GM12891 (cell line): ENCODE data around the gene TSHZ2.

Experiments
- POLR2A ChIP-seq: IDR thresholded peaks from 2 replicates; pipeline ENCODE4 v1.6.1; 2011; ENCODE audit warnings: low read depth, low read length, control low read depth
- POLR2AphosphoS5 ChIP-seq: IDR thresholded peaks from 2 replicates; pipeline ENCODE4 v1.6.1; 2011; ENCODE audit warnings: low read depth, low read length, control low read depth
- TAF1 ChIP-seq: IDR thresholded peaks from 2 replicates; pipeline ENCODE4 v1.6.1; 2011; ENCODE audit warnings: low read depth, low read length, control low read depth

DNA sequence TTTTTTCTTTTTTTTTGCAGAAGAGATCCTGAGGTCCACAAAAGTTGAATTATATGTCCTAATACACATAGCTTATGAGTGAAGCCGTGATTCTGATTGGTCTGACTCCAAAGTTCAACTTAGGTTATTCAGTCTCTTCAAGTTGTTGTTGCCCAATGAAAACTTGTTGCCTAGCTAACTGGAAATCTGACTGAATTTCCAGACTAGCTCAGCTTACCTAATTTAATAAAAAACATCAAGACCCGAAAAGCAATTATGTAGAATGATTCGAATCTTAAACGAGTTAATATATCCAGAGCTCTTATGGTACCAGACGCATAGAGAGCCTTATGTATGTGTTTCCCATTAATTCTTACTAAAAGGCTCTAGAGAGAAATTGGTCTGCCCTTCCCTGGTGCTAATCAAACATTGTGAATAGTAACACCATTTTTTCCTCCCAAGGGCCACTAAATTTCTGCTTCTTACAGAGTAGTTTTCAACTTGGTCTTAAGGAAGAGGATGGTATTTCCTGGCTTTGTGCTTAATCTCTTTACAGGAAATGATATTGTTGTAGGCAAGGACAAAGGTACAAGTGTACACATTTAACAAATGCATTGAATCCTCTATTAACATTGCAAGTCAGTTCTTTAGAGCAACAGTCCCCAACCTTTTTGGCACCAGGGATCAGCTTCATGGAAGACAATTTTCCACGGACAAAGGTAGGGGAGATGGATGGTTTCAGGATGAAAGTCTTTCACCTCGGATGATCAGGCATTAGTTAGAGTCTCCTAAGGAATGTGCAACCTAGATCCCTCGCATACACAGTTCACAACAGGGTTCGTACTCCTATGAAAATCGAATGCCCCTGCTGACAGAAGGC lies 107.9 kb downstream of the TSHZ2 start:
- no peak for TF ChIP-seq TAF1
- no peak for TF ChIP-seq POLR2A
- TF ChIP-seq POLR2AphosphoS5, result no peak
